22Rv1 (cell line): Measurements from ENCODE around the gene SHMT2.

Experiments
- CTCF ChIP-seq: fragments of 450-650 bp; IDR thresholded peaks from 2 replicates; pipeline ENCODE4 v1.5.1; 2017; ENCODE audit warnings: mild to moderate bottlenecking
- ZFX ChIP-seq: fragments of 450-650 bp; IDR thresholded peaks from 2 replicates; pipeline ENCODE4 v1.6.1; 2017; ENCODE audit warnings: antibody characterized with exemption, borderline replicate concordance

- no peak for TF ChIP-seq CTCF
- TF ChIP-seq ZFX, result no peak
Measured at GRCh38 chr12:57201219-57201618, 28.3 kb upstream of the SHMT2 start.
